Sigmoid colon (tissue), 7 donors: ENCODE data around the gene HCN2. TPM values are rescaled to one million over a fixed set of nuclear protein-coding genes. Genes with fewer than 3 reads are reported as not detected.

Experiments used
- DNase-seq: peaks from one replicate; pipeline ENCODE4 v3.0.0-alpha.2; 2019
- H3K27ac ChIP-seq, 4 donors: fragments of 200-600 bp; sonication (generic); one replicate each; pipeline ENCODE4 v1.5.1; 2016 to 2019; ENCODE audit warnings: mild to moderate bottlenecking in 1 of 4
- H3K27me3 ChIP-seq, 3 donors: fragments of 200-600 bp; sonication (generic); one replicate each; pipeline ENCODE4 v1.5.1; 2019; ENCODE audit warnings: mild to moderate bottlenecking in 1 of 3
- H3K36me3 ChIP-seq, 4 donors: fragments of 200-600 bp; sonication (generic); one replicate each; pipeline ENCODE4 v1.5.1; 2016 to 2019
- H3K4me1 ChIP-seq, 4 donors: fragments of 200-600 bp; sonication (generic); one replicate each; pipeline ENCODE4 v1.5.1; 2017 to 2019
- H3K4me3 ChIP-seq, 4 donors: fragments of 200-600 bp; sonication (generic); one replicate each; pipeline ENCODE4 v1.5.1; 2017 to 2019; ENCODE audit warnings: mild to moderate bottlenecking in 2 of 4, moderate library complexity in 1 of 4
- H3K9me3 ChIP-seq, 4 donors: fragments of 200-600 bp in 3 of 4; sonication (generic) in 3 of 4; one replicate each; pipeline versions ENCODE4 v1.5.1 to v1.6.1; 2013 to 2019
- CTCF ChIP-seq, 4 experiments: fragments of 450-650 bp in 3 of 4; fragments of 200-600 bp in 1 of 4; IDR thresholded peaks; one replicate each; pipeline ENCODE4 v1.5.1; 2016 to 2019; ENCODE audit warnings: antibody characterized with exemption in 4 of 4, mild to moderate bottlenecking in 3 of 4, moderate library complexity in 2 of 4
- EP300 ChIP-seq, 4 donors: sonication (generic); formaldehyde crosslinking; IDR thresholded peaks; one replicate each; pipeline ENCODE4 v1.6.1; 2017; ENCODE audit warnings: antibody characterized with exemption in 4 of 4
- POLR2A ChIP-seq, 2 donors: fragments of 450-650 bp; IDR thresholded peaks; one replicate each; pipeline ENCODE4 v1.6.1; 2016; ENCODE audit warnings: antibody characterized with exemption in 2 of 2, mild to moderate bottlenecking in 2 of 2, moderate library complexity in 2 of 2
- POLR2AphosphoS5 ChIP-seq, 4 donors: sonication (generic); formaldehyde crosslinking; IDR thresholded peaks; one replicate each; pipeline ENCODE4 v1.6.1; 2017; ENCODE audit warnings: antibody characterized with exemption in 4 of 4
- WGBS, 2 donors: extraction: QIAGEN DNeasy Blood & Tissue Kit; methylation state at CpG; one replicate each; pipeline ENCODE4 v1.1.7; 2013; 5-methylcytosine and 5-hydroxymethylcytosine counted together
- intact Hi-C: fragments of 100-400 bp; cut with DNase I; formaldehyde crosslinking; loops from one replicate; pipeline ENCODE4 v1.15.1; 2023
- polyA plus RNA-seq, 3 donors: library from polyadenylated mRNA; stranded (reverse); fragments of 200-250 nt; gene quantifications; one replicate each; pipeline ENCODE4 v1.2.3, GENCODE V29; 2013
- total RNA-seq, 4 donors: library from RNA; depleted of rRNA; stranded (reverse); fragments of >200 nt; gene quantifications; one replicate each; pipeline ENCODE4 v1.1.0, GENCODE V29; 2016
- donor health status: healthy with polysubstance abuse.
- donor health status: Bipolar disorder and iron deficiency.
- donor health status: healthy.

HCN2 gene
- total and polyA plus RNA-seq, 7 donors = 0.23 to 0.55 (median 0.39) TPM; not detected in 2

DNA sequence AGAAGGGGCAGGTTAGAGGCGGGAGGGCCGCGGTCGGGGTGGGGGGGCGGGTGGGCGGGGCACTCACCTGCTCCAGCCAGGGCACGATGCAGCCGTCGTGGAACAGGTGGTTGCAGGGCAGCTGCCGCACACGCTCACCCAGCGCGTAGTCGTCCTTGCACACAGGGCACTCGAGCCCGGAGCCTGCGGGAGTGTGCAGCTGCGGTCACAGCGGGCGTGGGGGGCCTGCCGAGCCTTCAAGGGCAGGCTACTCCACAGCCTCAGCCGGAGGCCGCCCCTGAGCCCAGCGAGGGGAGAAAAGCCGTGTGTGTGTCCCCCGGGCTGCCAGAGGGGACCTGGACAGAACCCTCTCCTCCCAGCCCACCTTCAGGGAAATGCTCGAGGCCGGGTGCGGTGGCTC, 58.6 kb downstream of the HCN2 start:
- Histone ChIP-seq H3K27me3 (no peaks in the 10 kb centered on the region), H3K4me1 (no peaks in the 10 kb centered on the region), H3K4me3 (no peak overlapping the region), H3K9me3 (no peaks in the 10 kb centered on the region), H3K36me3 (peaks cover 18 to 75% (median 45%) of the 10 kb centered on the region in 4 donors), H3K27ac (no peak overlapping the region)
- no peak for DNase-seq
- TF ChIP-seq POLR2A (IDR thresholded peaks at IDR 0.05) = no peak
- no peak for TF ChIP-seq CTCF (IDR thresholded peaks at IDR 0.05)
- TF ChIP-seq POLR2AphosphoS5 (IDR thresholded peaks at IDR 0.05) = no peak
- no peak for TF ChIP-seq EP300 (IDR thresholded peaks at IDR 0.05)
- WGBS, 2 donors = 87 to 92% methylated on average over 29 of the region's 29 CpGs
- intact Hi-C loops = no loop called here

DNA sequence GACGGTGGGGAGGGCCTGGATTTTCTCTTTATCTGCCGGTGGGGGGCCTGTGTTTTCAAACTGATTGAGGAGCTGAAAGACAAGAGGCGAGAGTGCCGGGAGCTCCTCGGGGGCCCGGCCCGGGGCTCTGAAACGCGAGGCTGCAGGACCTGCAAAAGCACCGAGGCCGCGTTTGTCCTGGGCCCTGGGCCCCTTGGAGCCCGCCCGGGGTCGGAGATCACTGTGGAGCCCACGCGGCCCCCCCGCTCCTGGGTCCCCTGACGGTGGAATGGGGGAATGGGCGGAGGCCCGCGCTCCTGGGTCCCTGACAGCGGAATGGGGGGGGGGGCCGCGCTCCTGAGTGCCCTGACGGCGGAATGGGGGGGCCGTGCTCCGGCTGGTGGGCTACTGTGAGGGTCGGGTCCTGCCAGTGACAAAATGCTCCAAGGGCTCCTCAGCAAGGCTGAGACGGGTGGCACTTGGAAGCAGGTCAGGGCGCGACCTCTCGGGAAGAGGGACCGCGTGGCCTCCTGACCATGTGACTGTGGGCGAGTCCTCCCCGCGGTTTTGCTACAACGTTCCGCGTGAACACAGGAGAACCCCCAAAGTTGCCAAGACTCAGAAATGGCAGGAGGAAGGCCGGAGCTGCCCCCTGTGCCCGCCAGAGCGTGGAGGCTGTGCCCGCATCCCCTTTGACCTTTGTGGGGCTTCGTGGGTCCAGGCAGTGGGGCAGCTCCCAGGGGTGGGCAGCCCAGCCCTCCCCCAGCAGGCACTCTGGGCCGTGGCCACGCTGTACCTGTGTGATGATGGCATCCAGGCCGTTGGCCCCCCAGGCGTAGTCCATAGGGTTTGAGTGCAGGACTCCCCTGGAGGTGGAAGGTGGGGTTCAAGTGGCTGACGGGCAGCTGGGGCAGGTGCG, 59.5 kb downstream of the HCN2 start:
- intact Hi-C loops = no loop called here
- no peak for TF ChIP-seq CTCF (IDR thresholded peaks at IDR 0.05)
- TF ChIP-seq POLR2A (IDR thresholded peaks at IDR 0.05) = no peak
- H3K9me3 ChIP-seq = no peaks in the 10 kb centered on the region
- no peaks in the 10 kb centered on the region for H3K27me3 ChIP-seq
- H3K4me1 ChIP-seq = no peaks in the 10 kb centered on the region
- no peak for DNase-seq
- no peak overlapping the region for H3K27ac ChIP-seq
- no peak overlapping the region for H3K4me3 ChIP-seq
- peaks cover 18 to 81% (median 48%) of the 10 kb centered on the region in 4 donors for H3K36me3 ChIP-seq
- WGBS, 2 donors = 92 to 94% methylated on average over 53 of the region's 53 CpGs

GRCh38 chr19:650121-650520, 60.4 kb downstream of the HCN2 start:
- DNase-seq = no peak
- no peak overlapping the region for H3K4me3 ChIP-seq
- H3K27ac ChIP-seq = no peak overlapping the region
- no peaks in the 10 kb centered on the region for H3K27me3 ChIP-seq
- no peaks in the 10 kb centered on the region for H3K4me1 ChIP-seq
- no peak for TF ChIP-seq POLR2AphosphoS5 (IDR thresholded peaks at IDR 0.05)
- TF ChIP-seq CTCF (IDR thresholded peaks at IDR 0.05) = no peak
- TF ChIP-seq EP300 (IDR thresholded peaks at IDR 0.05) = no peak
- no peak for TF ChIP-seq POLR2A (IDR thresholded peaks at IDR 0.05)
- no peaks in the 10 kb centered on the region for H3K9me3 ChIP-seq
- peaks cover 18 to 84% (median 48%) of the 10 kb centered on the region in 4 donors for H3K36me3 ChIP-seq
- intact Hi-C loops = no loop called here
- 90 to 94% methylated on average over 11 of the region's 11 CpGs for WGBS, 2 donors

GRCh38 chr19:651114-651818, 61.6 kb downstream of the HCN2 start:
- DNase-seq = no peak
- TF ChIP-seq POLR2A (IDR thresholded peaks at IDR 0.05) (no peak), EP300 (IDR thresholded peaks at IDR 0.05) (no peak), POLR2AphosphoS5 (IDR thresholded peaks at IDR 0.05) (no peak), CTCF (IDR thresholded peaks at IDR 0.05) (no peak)
- Histone ChIP-seq H3K27me3 (no peaks in the 10 kb centered on the region), H3K27ac (no peak overlapping the region), H3K4me3 (no peak overlapping the region), H3K9me3 (no peaks in the 10 kb centered on the region), H3K36me3 (peaks cover 18 to 76% (median 46%) of the 10 kb centered on the region in 4 donors), H3K4me1 (peaks cover 0 to 3% (median 0%) of the 10 kb centered on the region in 4 donors)
- intact Hi-C loops = no loop called here
- WGBS, 2 donors = 95 to 96% methylated on average over 58 of the region's 58 CpGs
